DND-41 (cell line): ENCODE measurements around the gene MRM3.

Source experiments
- ATAC-seq: fragments of 200-7000 bp; cut with Tn5 transposase; 3 replicates; pipeline ENCODE4 v1.9.1; 2021; ENCODE audit warnings: low read depth; ENCODE audit not compliant: insufficient read depth
- DNase-seq: peaks from one replicate; pipeline ENCODE4 v3.0.0-alpha.2; 2020
- H2AFZ ChIP-seq: 2 replicates; pipeline ENCODE4 v1.6.0; 2012; ENCODE audit warnings: low read depth, low read length
- H3K27ac ChIP-seq: 2 replicates; pipeline ENCODE4 v1.5.1; 2012; ENCODE audit warnings: low read length, inconsistent platforms
- H3K27me3 ChIP-seq: fragments of 200-600 bp; sonication (generic); 2 replicates; pipeline ENCODE4 v1.6.0; 2012; ENCODE audit warnings: low read length, mild to moderate bottlenecking, inconsistent platforms; ENCODE audit not compliant: insufficient read depth, poor library complexity
- H3K36me3 ChIP-seq: 2 replicates; pipeline ENCODE4 v1.5.1; 2012; ENCODE audit warnings: low read length, inconsistent platforms; ENCODE audit not compliant: insufficient read depth
- H3K4me1 ChIP-seq: 2 replicates; pipeline ENCODE4 v1.5.1; 2012; ENCODE audit warnings: mild to moderate bottlenecking, low read length; ENCODE audit not compliant: insufficient read depth
- H3K4me2 ChIP-seq: 2 replicates; pipeline ENCODE4 v1.6.0; 2012; ENCODE audit warnings: mild to moderate bottlenecking, moderate library complexity, low read length, inconsistent platforms; ENCODE audit not compliant: insufficient read depth
- H3K4me3 ChIP-seq, 2 experiments: fragments of 200-600 bp in 1 of 2; shearing (Covaris generic) in 1 of 2; 2 replicates each; pipeline ENCODE4 v1.5.1; 2012 to 2016; ENCODE audit warnings: inconsistent platforms in 2 of 2, low read length in 2 of 2, mild to moderate bottlenecking in 2 of 2, low read depth in 1 of 2, moderate library complexity in 1 of 2
- H3K79me2 ChIP-seq: 2 replicates; pipeline ENCODE4 v1.6.0; 2012; ENCODE audit warnings: low read length, inconsistent platforms; ENCODE audit not compliant: insufficient read depth
- H3K9ac ChIP-seq: 2 replicates; pipeline ENCODE4 v1.6.0; 2012; ENCODE audit warnings: low read depth, mild to moderate bottlenecking, inconsistent platforms, low read length, moderate library complexity
- H3K9me3 ChIP-seq: 2 replicates; pipeline ENCODE4 v1.5.1; 2012; ENCODE audit warnings: low read length, moderate library complexity, mild to moderate bottlenecking, inconsistent platforms; ENCODE audit not compliant: insufficient read depth, severe bottlenecking
- H4K20me1 ChIP-seq: 2 replicates; pipeline ENCODE4 v1.6.0; 2012; ENCODE audit warnings: low read length; ENCODE audit not compliant: insufficient read depth
- CTCF ChIP-seq: IDR thresholded peaks from 2 replicates; pipeline ENCODE4 v1.5.1; 2012; ENCODE audit warnings: borderline replicate concordance, low read length, moderate library complexity, mild to moderate bottlenecking; ENCODE audit not compliant: poor library complexity, severe bottlenecking; ENCODE audit errors: extremely low read depth
- EZH2 ChIP-seq: IDR thresholded peaks from 3 replicates; pipeline ENCODE4 v1.6.1; 2012; ENCODE audit warnings: borderline replicate concordance, low read depth, mild to moderate bottlenecking, moderate library complexity, low read length, inconsistent platforms; ENCODE audit not compliant: severe bottlenecking

MRM3 gene

GRCh38 chr17:760371-760770 is 21.8 kb upstream of the MRM3 start:
- Histone ChIP-seq H3K9me3 (no peaks in the 10 kb centered on the region), H3K27me3 (no peaks in the 10 kb centered on the region), H3K4me1 (no peaks in the 10 kb centered on the region), H2AFZ (no peak overlapping the region), H3K79me2 (no peaks in the 10 kb centered on the region), H3K4me3 (no peak overlapping the region), H3K27ac (no peak overlapping the region), H3K4me2 (no peak overlapping the region), H4K20me1 (no peaks in the 10 kb centered on the region), H3K36me3 (peaks cover 74% of the 10 kb centered on the region), H3K9ac (no peak overlapping the region)
- DNase-seq (no peak), ATAC-seq (no peak)
- no peak for TF ChIP-seq CTCF
- no peak for TF ChIP-seq EZH2

GRCh38 chr17:767076-767475 is 15.1 kb upstream of the MRM3 start:
- Histone ChIP-seq H3K4me3 (no peak overlapping the region), H4K20me1 (no peaks in the 10 kb centered on the region), H3K27ac (no peak overlapping the region), H3K79me2 (no peaks in the 10 kb centered on the region), H3K9me3 (no peaks in the 10 kb centered on the region), H3K4me1 (no peaks in the 10 kb centered on the region), H2AFZ (no peak overlapping the region), H3K4me2 (no peak overlapping the region), H3K36me3 (peaks cover 75% of the 10 kb centered on the region), H3K9ac (no peak overlapping the region), H3K27me3 (no peaks in the 10 kb centered on the region)
- no peak for ATAC-seq
- no peak for TF ChIP-seq CTCF
- no peak for TF ChIP-seq EZH2
- DNase-seq, result no peak

GRCh38 chr17:773016-773415 is 9.1 kb upstream of the MRM3 start:
- peaks cover 17% of the 10 kb centered on the region for H3K79me2 ChIP-seq
- TF ChIP-seq CTCF (no peak), EZH2 (no peak)
- no peaks in the 10 kb centered on the region; the same call in 1 of the 2 replicates for H4K20me1 ChIP-seq
- no peak for DNase-seq
- no peak for ATAC-seq
- no peak overlapping the region for H3K27ac ChIP-seq
- H3K36me3 ChIP-seq, result peaks cover 88% of the 10 kb centered on the region
- no peak overlapping the region for H3K4me2 ChIP-seq
- no peak overlapping the region for H3K9ac ChIP-seq
- no peaks in the 10 kb centered on the region for H3K4me1 ChIP-seq
- no peaks in the 10 kb centered on the region for H3K9me3 ChIP-seq
- H3K4me3 ChIP-seq, result no peak overlapping the region
- no peak overlapping the region for H2AFZ ChIP-seq
- H3K27me3 ChIP-seq, result no peaks in the 10 kb centered on the region
